CD14-positive monocyte (primary cell): ENCODE results near the gene PARP3. TPM values are rescaled to one million over a fixed set of nuclear protein-coding genes. Genes with fewer than 3 reads are reported as not detected.

Experiments used
- DNase-seq, 3 donors: peaks; one replicate each; pipeline ENCODE4 v3.0.0-alpha.2; 2011 to 2022
- H2AFZ ChIP-seq: 2 replicates; pipeline ENCODE4 v1.6.0; 2012; ENCODE audit warnings: mild to moderate bottlenecking, low read depth, low read length, inconsistent platforms; ENCODE audit not compliant: insufficient read depth, poor library complexity, severe bottlenecking
- H3K27ac ChIP-seq, 2 donors: 1 replicate in 1 of 2; 2 replicates in 1 of 2; pipeline ENCODE4 v1.5.1; 2012 to 2013; ENCODE audit warnings: low read length in 2 of 2, control low read depth in 1 of 2, inconsistent platforms in 1 of 2, low read depth in 1 of 2, mild to moderate bottlenecking in 1 of 2
- H3K27me3 ChIP-seq, 2 donors: one replicate each; pipeline versions ENCODE4 v1.6.0 to v1.6.1; 2011 to 2013; ENCODE audit warnings: low read length in 2 of 2; ENCODE audit not compliant: control insufficient read depth in 2 of 2, insufficient read depth in 2 of 2
- H3K36me3 ChIP-seq, 2 donors: replicated peaks in 1 of 2; 1 replicate in 1 of 2; 2 replicates in 1 of 2; pipeline versions ENCODE4 v1.5.1 to v1.6.1; 2012 to 2013; ENCODE audit warnings: low read length in 2 of 2, control low read depth in 1 of 2, inconsistent platforms in 1 of 2, mild to moderate bottlenecking in 1 of 2; ENCODE audit not compliant: insufficient read depth in 2 of 2, control insufficient read depth in 1 of 2
- H3K4me1 ChIP-seq, 2 donors: 1 replicate in 1 of 2; 2 replicates in 1 of 2; pipeline versions ENCODE4 v1.5.1 to v1.6.1; 2012 to 2013; ENCODE audit warnings: low read length in 2 of 2, control low read depth in 1 of 2, inconsistent platforms in 1 of 2, mild to moderate bottlenecking in 1 of 2, moderate library complexity in 1 of 2; ENCODE audit not compliant: insufficient read depth in 2 of 2, control insufficient read depth in 1 of 2
- H3K4me2 ChIP-seq: replicated peaks from 2 replicates; pipeline ENCODE3; 2012; ENCODE audit warnings: low read length, moderate library complexity, mild to moderate bottlenecking; ENCODE audit not compliant: poor library complexity, severe bottlenecking; ENCODE audit errors: extremely low read depth
- H3K4me3 ChIP-seq, 3 experiments: fragments of 200-600 bp in 1 of 3; sonication (generic) in 1 of 3; replicated peaks in 1 of 3; 1 replicate in 2 of 3; 2 replicates in 1 of 3; pipeline ENCODE4 v1.5.1; 2011 to 2013; ENCODE audit warnings: low read length in 3 of 3, mild to moderate bottlenecking in 3 of 3, control low read depth in 2 of 3, low read depth in 2 of 3, inconsistent platforms in 1 of 3, moderate library complexity in 1 of 3
- H3K79me2 ChIP-seq: 2 replicates; pipeline ENCODE4 v1.6.0; 2012; ENCODE audit warnings: mild to moderate bottlenecking, control low read depth, inconsistent platforms, low read length, moderate library complexity; ENCODE audit not compliant: insufficient read depth
- H3K9ac ChIP-seq: 2 replicates; pipeline ENCODE4 v1.6.0; 2017; ENCODE audit warnings: low read length, mild to moderate bottlenecking; ENCODE audit not compliant: insufficient read depth, poor library complexity, severe bottlenecking
- H3K9me3 ChIP-seq, 2 donors: replicated peaks in 1 of 2; 1 replicate in 1 of 2; 2 replicates in 1 of 2; pipeline versions ENCODE4 v1.5.1 to v1.6.1; 2012 to 2013; ENCODE audit warnings: low read length in 2 of 2, control low read depth in 1 of 2; ENCODE audit not compliant: control insufficient read depth in 1 of 2, insufficient read depth in 1 of 2
- H4K20me1 ChIP-seq: 2 replicates; pipeline ENCODE4 v1.6.0; 2012; ENCODE audit warnings: mild to moderate bottlenecking, low read length, control low read depth, moderate library complexity; ENCODE audit not compliant: insufficient read depth
- H3K27ac Mint-ChIP-seq, 7 donors: one replicate each; pipeline ENCODE4 v1.8.0; 2020; ENCODE audit warnings: mild to moderate bottlenecking in 7 of 7, mixed read lengths in 7 of 7, moderate library complexity in 6 of 7, inconsistent platforms in 2 of 7
- H3K27me3 Mint-ChIP-seq, 3 donors: one replicate each; pipeline ENCODE4 v1.8.0; 2021 to 2022; ENCODE audit warnings: low read depth in 3 of 3, mild to moderate bottlenecking in 3 of 3, mixed read lengths in 3 of 3, moderate library complexity in 3 of 3, inconsistent platforms in 1 of 3
- H3K36me3 Mint-ChIP-seq, 2 donors: one replicate each; pipeline ENCODE4 v1.8.0; 2020; ENCODE audit warnings: mixed read lengths in 2 of 2, inconsistent platforms in 1 of 2, mild to moderate bottlenecking in 1 of 2
- H3K4me1 Mint-ChIP-seq: one replicate; pipeline ENCODE4 v1.8.0; 2020; ENCODE audit warnings: mild to moderate bottlenecking, mixed read lengths
- H3K4me3 Mint-ChIP-seq, 2 donors: one replicate each; pipeline ENCODE4 v1.8.0; 2020; ENCODE audit warnings: mild to moderate bottlenecking in 2 of 2, mixed read lengths in 2 of 2, moderate library complexity in 1 of 2
- H3K9me3 Mint-ChIP-seq, 7 donors: one replicate each; pipeline ENCODE4 v1.8.0; 2020 to 2022; ENCODE audit warnings: mixed read lengths in 7 of 7, mild to moderate bottlenecking in 6 of 7, moderate library complexity in 6 of 7, inconsistent platforms in 2 of 7
- CTCF ChIP-seq: fragments of 200-600 bp; IDR thresholded peaks from one replicate; pipeline ENCODE4 v1.8.0; 2022; ENCODE audit warnings: antibody characterized with exemption, mild to moderate bottlenecking
- WGBS: methylation state at CpG from one replicate; pipeline ENCODE4 v1.1.5; 2013; ENCODE audit warnings: missing lambda C conversion rate; ENCODE audit not compliant: insufficient coverage; 5-methylcytosine and 5-hydroxymethylcytosine counted together
- intact Hi-C, 2 donors: fragments of 100-400 bp; cut with micrococcal nuclease; formaldehyde crosslinking; loops; one replicate each; pipeline versions ENCODE4 v1.15.0 to v1.15.1; 2023
- polyA plus RNA-seq, 3 donors: library from polyadenylated mRNA; depleted of rRNA in 1 of 3; unstranded in 2 of 3; stranded (reverse) in 1 of 3; fragments of 300-500 nt in 2 of 3; fragments of >200 nt in 1 of 3; fragmentation: Illumina TruSeq in 2 of 3; gene quantifications; 1 replicate in 2 of 3; 2 replicates in 1 of 3; pipeline ENCODE4 v1.2.3, GENCODE V29; 2012 to 2021

PARP3 gene
- polyA plus RNA-seq, 3 donors: 1.2 to 6.9 (median 1.7) TPM

GRCh38 chr3:51946796-51947195, 4.6 kb downstream of the PARP3 start:
- WGBS: 100% methylated on average over 1 of the region's 4 CpGs
- TF ChIP-seq CTCF: no peak
- Mint-ChIP-seq H3K27me3 (peaks cover 0 to 4% (median 2%) of the 10 kb centered on the region in 3 donors), H3K27ac (peak overlapping the region in 1 of 7 donors; percentile 81), H3K4me1 (peaks cover 12% of the 10 kb centered on the region), H3K36me3 (no peaks in the 10 kb centered on the region), H3K4me3 (no peak overlapping the region), H3K9me3 (peaks cover 0 to 1% (median 0%) of the 10 kb centered on the region in 7 donors)
- no peaks in the 10 kb centered on the region for H3K36me3 ChIP-seq
- no peak overlapping the region for H3K4me3 ChIP-seq
- no peaks in the 10 kb centered on the region for H4K20me1 ChIP-seq
- H3K27me3 ChIP-seq: no peaks in the 10 kb centered on the region
- DNase-seq: no peak
- intact Hi-C loops: no loop called here
- H3K9ac ChIP-seq: no peak overlapping the region
- H3K9me3 ChIP-seq: no peaks in the 10 kb centered on the region
- H2AFZ ChIP-seq: no peak overlapping the region
- peaks cover 12 to 15% of the 10 kb centered on the region in 2 donors for H3K4me1 ChIP-seq
- no peak overlapping the region for H3K27ac ChIP-seq
- no peaks in the 10 kb centered on the region for H3K79me2 ChIP-seq
- H3K4me2 ChIP-seq: no peak overlapping the region

- Histone ChIP-seq H3K4me2 (no peak overlapping the region), H3K36me3 (no peaks in the 10 kb centered on the region), H4K20me1 (no peaks in the 10 kb centered on the region), H3K4me1 (peaks cover 9 to 12% of the 10 kb centered on the region in 2 donors), H3K9ac (no peak overlapping the region), H3K27me3 (no peaks in the 10 kb centered on the region), H2AFZ (no peak overlapping the region), H3K4me3 (no peak overlapping the region), H3K79me2 (no peaks in the 10 kb centered on the region), H3K9me3 (no peaks in the 10 kb centered on the region), H3K27ac (no peak overlapping the region)
- H3K27ac Mint-ChIP-seq: no peak overlapping the region
- H3K4me3 Mint-ChIP-seq: no peak overlapping the region
- peaks cover 11% of the 10 kb centered on the region for H3K4me1 Mint-ChIP-seq
- intact Hi-C loops: no loop called here
- H3K27me3 Mint-ChIP-seq: peaks cover 0 to 4% (median 2%) of the 10 kb centered on the region in 3 donors
- no peak for DNase-seq
- peaks cover 0 to 1% (median 0%) of the 10 kb centered on the region in 7 donors for H3K9me3 Mint-ChIP-seq
- no peaks in the 10 kb centered on the region for H3K36me3 Mint-ChIP-seq
- WGBS: 87% methylated on average over 10 of the region's 13 CpGs
- TF ChIP-seq CTCF: no peak
Observed at GRCh38 chr3:51947215-51947900, 5.2 kb downstream of the PARP3 start.
